Thyroid gland (tissue), 4 donors: Measurements from ENCODE around the gene CSNK1D. TPM values are rescaled to one million over a fixed set of nuclear protein-coding genes. Genes with fewer than 3 reads are reported as not detected.

ENCODE experiments used
- DNase-seq, 2 donors: peaks; one replicate each; pipeline ENCODE4 v3.0.0-alpha.2; 2019
- H3K27ac ChIP-seq, 3 donors: fragments of 200-600 bp; sonication (generic); 1 replicate in 2 of 3; 2 replicates in 1 of 3; pipeline ENCODE4 v1.5.1; 2016 to 2019; ENCODE audit warnings: mild to moderate bottlenecking in 1 of 3, moderate library complexity in 1 of 3
- H3K27me3 ChIP-seq: fragments of 200-600 bp; sonication (generic); one replicate; pipeline ENCODE4 v1.5.1; 2019
- H3K36me3 ChIP-seq, 2 donors: fragments of 200-600 bp; sonication (generic); one replicate each; pipeline ENCODE4 v1.5.1; 2016 to 2019
- H3K4me1 ChIP-seq, 2 donors: fragments of 200-600 bp; sonication (generic); one replicate each; pipeline ENCODE4 v1.5.1; 2017 to 2019
- H3K4me3 ChIP-seq, 3 donors: fragments of 200-600 bp; sonication (generic); replicated peaks in 1 of 3; 1 replicate in 2 of 3; 2 replicates in 1 of 3; pipeline ENCODE4 v1.5.1; 2016; ENCODE audit warnings: mild to moderate bottlenecking in 1 of 3
- H3K9me3 ChIP-seq: fragments of 200-600 bp; sonication (generic); one replicate; pipeline ENCODE4 v1.5.1; 2017
- CTCF ChIP-seq, 6 experiments: fragments of 200-600 bp in 3 of 6; fragments of 450-650 bp in 3 of 6; sonication (generic) in 3 of 6; IDR thresholded peaks; one replicate each; pipeline ENCODE4 v1.5.1; 2016 to 2019; ENCODE audit warnings: antibody characterized with exemption in 6 of 6, mild to moderate bottlenecking in 2 of 6, inconsistent platforms in 1 of 6, moderate library complexity in 1 of 6
- POLR2A ChIP-seq, 2 donors: fragments of 450-650 bp; IDR thresholded peaks; one replicate each; pipeline ENCODE4 v1.6.1; 2017; ENCODE audit warnings: antibody characterized with exemption in 2 of 2, mild to moderate bottlenecking in 2 of 2, moderate library complexity in 1 of 2
- WGBS, 2 donors: methylation state at CpG; one replicate each; pipeline ENCODE4 v1.1.5; 2017; 5-methylcytosine and 5-hydroxymethylcytosine counted together
- intact Hi-C: fragments of 100-400 bp; cut with DNase I; formaldehyde crosslinking; loops from one replicate; pipeline ENCODE4 v1.15.1; 2023
- total RNA-seq, 4 donors: library from RNA; depleted of rRNA; stranded (reverse); fragments of >200 nt; gene quantifications; one replicate each; pipeline ENCODE4 v1.2.3, GENCODE V29; 2016

CSNK1D gene
- 10 to 100 TPM; 47.3 to 91.2 (median 88.7) TPM for total RNA-seq

- peaks cover 28 to 54% of the 10 kb centered on the region in 2 donors for H3K4me1 ChIP-seq
- H3K4me3 ChIP-seq = peak within 1 kb of the TSS; percentile 56 to 100 (median 81)
- DNase-seq = peak; percentile 92 to 94
- H3K27me3 ChIP-seq = no peaks in the 10 kb centered on the region
- intact Hi-C loops = no loop called here
- 0 to 19% methylated on average over 15 to 18 of the region's 80 CpGs for WGBS, 2 donors
- peaks cover 6 to 9% of the 10 kb centered on the region in 2 donors for H3K36me3 ChIP-seq
- TF ChIP-seq CTCF (IDR thresholded peaks at IDR 0.05) (peak in 2 of 6 experiments; percentile 7 to 12), POLR2A (IDR thresholded peaks at IDR 0.05) (peak; percentile 52 to 85)
- peak within 1 kb of the TSS; percentile 96 to 100 (median 98) for H3K27ac ChIP-seq
- no peaks in the 10 kb centered on the region for H3K9me3 ChIP-seq
Observed at GRCh38 chr17:82273327-82274133, at the start of gene CSNK1D. Gene CSNK1D, minus strand, starts transcription at chr17:82273700. Its CDS starts 319 bp downstream, at chr17:82273381.

DNA sequence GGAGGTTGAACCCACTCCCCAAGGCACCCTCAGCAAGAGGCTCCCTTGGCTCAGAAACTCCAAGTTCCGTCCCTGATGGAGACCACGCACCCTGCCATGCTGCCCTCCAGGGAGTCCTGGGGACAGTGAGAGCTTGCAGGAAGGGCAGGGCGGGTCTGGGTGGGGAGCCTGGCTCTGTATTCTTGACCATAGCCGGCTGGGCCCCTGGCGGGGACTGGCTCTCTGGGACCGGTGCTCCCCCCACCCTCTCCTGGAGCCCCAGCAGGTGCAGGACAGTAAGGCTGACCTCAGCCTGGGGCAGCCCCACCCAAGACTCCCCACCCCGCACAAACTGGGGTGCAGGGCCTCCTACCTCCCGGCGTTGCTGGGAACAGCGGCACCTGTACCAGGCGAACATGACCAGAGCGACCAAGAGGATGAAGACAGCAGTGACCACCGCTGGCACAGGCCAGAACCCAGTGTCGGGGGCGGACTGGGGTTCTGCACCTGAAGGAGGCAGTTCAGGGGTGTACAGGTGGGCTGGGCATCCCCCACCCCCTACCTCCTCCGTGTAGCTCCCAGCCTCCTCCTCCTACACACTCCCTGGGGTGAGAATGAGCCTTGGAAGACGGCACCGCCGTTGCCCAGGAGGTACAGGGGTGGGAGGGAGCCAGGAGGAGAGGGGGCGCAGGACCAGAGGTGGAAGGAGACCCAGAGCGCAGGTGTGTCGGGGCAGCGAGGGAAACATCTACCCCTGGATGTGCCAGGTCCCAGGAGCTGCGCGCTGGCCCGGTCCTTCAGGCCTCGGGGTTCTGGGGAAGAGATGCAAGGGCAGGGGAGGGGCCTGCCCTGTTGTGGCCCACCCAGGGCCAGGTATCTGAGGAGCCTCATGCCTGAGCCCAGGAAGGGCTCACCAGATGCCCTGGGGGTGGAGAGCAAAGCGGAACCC lies 49.3 kb upstream of the CSNK1D start:
- WGBS, 2 donors = 84 to 91% methylated on average over 15 to 21 of the region's 28 CpGs
- H3K9me3 ChIP-seq = no peaks in the 10 kb centered on the region
- intact Hi-C loops = loop anchor here (5.0 kb wide), 2 partner anchors 85 to 295 kb away; no protein-coding TSS in a partner anchor

GRCh38 chr17:82321947-82322466 lies 48.5 kb upstream of the CSNK1D start:
- intact Hi-C loops = loop anchor here (2.0 to 5.0 kb wide), 3 partner anchors 85 to 295 kb away; no protein-coding TSS in a partner anchor
- H3K27me3 ChIP-seq = no peaks in the 10 kb centered on the region
- H3K9me3 ChIP-seq = no peaks in the 10 kb centered on the region
- no peak for TF ChIP-seq POLR2A (IDR thresholded peaks at IDR 0.05)
- TF ChIP-seq CTCF (IDR thresholded peaks at IDR 0.05) = no peak
- H3K36me3 ChIP-seq = no peaks in the 10 kb centered on the region
- DNase-seq = no peak
- no peak overlapping the region for H3K27ac ChIP-seq
- no peak overlapping the region for H3K4me3 ChIP-seq
- WGBS, 2 donors = 69 to 82% methylated on average over 6 to 14 of the region's 21 CpGs
- H3K4me1 ChIP-seq = peaks cover 0 to 5% of the 10 kb centered on the region in 2 donors

More for the DNA sequence above, 49.3 kb upstream of the CSNK1D start:
- TF ChIP-seq CTCF (IDR thresholded peaks at IDR 0.05) = no peak
- no peak for TF ChIP-seq POLR2A (IDR thresholded peaks at IDR 0.05)
- H3K27me3 ChIP-seq = no peaks in the 10 kb centered on the region
- DNase-seq = no peak
- no peak overlapping the region for H3K4me3 ChIP-seq
- peaks cover 0 to 5% of the 10 kb centered on the region in 2 donors for H3K4me1 ChIP-seq
- no peaks in the 10 kb centered on the region for H3K36me3 ChIP-seq
- H3K27ac ChIP-seq = no peak overlapping the region

- TF ChIP-seq POLR2A (IDR thresholded peaks at IDR 0.05) = no peak
- peak; percentile 54 to 93 (median 84) for TF ChIP-seq CTCF (IDR thresholded peaks at IDR 0.05)
- Histone ChIP-seq H3K9me3 (no peaks in the 10 kb centered on the region), H3K27ac (no peak overlapping the region), H3K27me3 (no peaks in the 10 kb centered on the region), H3K4me1 (peaks cover 0 to 5% of the 10 kb centered on the region in 2 donors), H3K36me3 (no peaks in the 10 kb centered on the region), H3K4me3 (no peak overlapping the region)
- no peak for DNase-seq
- WGBS, 2 donors = 48 to 64% methylated on average over 39 to 52 of the region's 65 CpGs
- intact Hi-C loops = loop anchor here (2.0 to 5.0 kb wide), 3 partner anchors 84 to 294 kb away; no protein-coding TSS in a partner anchor
Observed at GRCh38 chr17:82320956-82321927, 47.7 kb upstream of the CSNK1D start.
